Fibroblast of villous mesenchyme (primary cell): ENCODE results near the gene LHFPL5. TPM values are rescaled to one million over a fixed set of nuclear protein-coding genes. Genes with fewer than 3 reads are reported as not detected.

Source experiments
- DNase-seq: peaks from one replicate; pipeline ENCODE4 v3.0.0-alpha.2; 2010; ENCODE audit warnings: low read depth
- H3K4me3 ChIP-seq: 2 replicates; pipeline ENCODE4 v1.5.1; 2011; ENCODE audit warnings: low read depth, mild to moderate bottlenecking, low read length
- CTCF ChIP-seq: IDR thresholded peaks from 2 replicates; pipeline ENCODE4 v1.5.1; 2012; ENCODE audit warnings: low read depth, mild to moderate bottlenecking, low read length; ENCODE audit not compliant: insufficient read depth
- total RNA-seq: library from RNA; depleted of rRNA; stranded (reverse); fragments of >200 nt; gene quantifications from 2 replicates; pipeline ENCODE4 v1.2.3, GENCODE V29; 2012

The LHFPL5 gene
- total RNA-seq, 1 donor: not detected

GRCh38 chr6:35824552-35825192 is 19.5 kb downstream of the LHFPL5 start:
- DNase-seq: no peak
- no peak for TF ChIP-seq CTCF
- H3K4me3 ChIP-seq: no peak overlapping the region

- no peak overlapping the region for H3K4me3 ChIP-seq
- TF ChIP-seq CTCF: no peak
- DNase-seq: no peak
These were observed 24.2 kb downstream of the LHFPL5 start for GRCh38 chr6:35829306-35829705.

GRCh38 chr6:35831257-35832007 is 26.3 kb downstream of the LHFPL5 start:
- H3K4me3 ChIP-seq: no peak overlapping the region
- DNase-seq: no peak
- TF ChIP-seq CTCF: no peak

GRCh38 chr6:35833536-35833935 is 28.4 kb downstream of the LHFPL5 start:
- no peak overlapping the region for H3K4me3 ChIP-seq
- no peak for TF ChIP-seq CTCF
- DNase-seq: peak; percentile 10

GRCh38 chr6:35839019-35839418 is 33.9 kb downstream of the LHFPL5 start:
- no peak for TF ChIP-seq CTCF
- no peak for DNase-seq
- no peak overlapping the region for H3K4me3 ChIP-seq

GRCh38 chr6:35842381-35842780 is 37.2 kb downstream of the LHFPL5 start:
- no peak for TF ChIP-seq CTCF
- no peak overlapping the region for H3K4me3 ChIP-seq
- DNase-seq: no peak
